Keratinocyte (primary cell): ENCODE data around the gene CNIH2. TPM values are rescaled to one million over a fixed set of nuclear protein-coding genes. Genes with fewer than 3 reads are reported as not detected.

ENCODE experiments used
- DNase-seq: peaks from one replicate; pipeline ENCODE4 v3.0.0-alpha.2; 2011; ENCODE audit warnings: low read depth, missing footprints, low spot score
- FAIRE-seq: peaks from 2 replicates; lab custom pipeline; 2011; peaks lifted over from hg19 to GRCh38; lab: Jason Lieb, UNC
- H2AFZ ChIP-seq: 2 replicates; pipeline ENCODE4 v1.6.0; 2012; ENCODE audit warnings: low read length, control low read depth, inconsistent platforms; ENCODE audit not compliant: control insufficient read depth
- H3K27ac ChIP-seq: 2 replicates; pipeline ENCODE4 v1.5.1; 2011; ENCODE audit warnings: low read length; ENCODE audit not compliant: control insufficient read depth, insufficient read depth
- H3K27me3 ChIP-seq: 3 replicates; pipeline ENCODE4 v1.6.0; 2011; ENCODE audit warnings: low read length; ENCODE audit not compliant: control insufficient read depth, insufficient read depth; ENCODE audit errors: extremely low read depth
- H3K36me3 ChIP-seq, 2 experiments: 2 replicates in 1 of 2; 3 replicates in 1 of 2; pipeline ENCODE4 v1.5.1; 2011; ENCODE audit warnings: low read length in 2 of 2, mild to moderate bottlenecking in 1 of 2; ENCODE audit not compliant: control insufficient read depth in 2 of 2, insufficient read depth in 2 of 2; ENCODE audit errors: extremely low read depth in 1 of 2
- H3K4me1 ChIP-seq: 3 replicates; pipeline ENCODE4 v1.5.1; 2011; ENCODE audit warnings: low read length; ENCODE audit not compliant: control insufficient read depth, insufficient read depth; ENCODE audit errors: extremely low read depth
- H3K4me2 ChIP-seq: 3 replicates; pipeline ENCODE4 v1.6.0; 2011; ENCODE audit warnings: low read depth, low read length; ENCODE audit not compliant: control insufficient read depth, insufficient read depth; ENCODE audit errors: extremely low read depth
- H3K4me3 ChIP-seq, 3 experiments: fragments of 200-600 bp in 1 of 3; sonication (generic) in 1 of 3; 2 replicates in 2 of 3; 3 replicates in 1 of 3; pipeline ENCODE4 v1.5.1; 2011 to 2016; ENCODE audit warnings: low read length in 3 of 3, mild to moderate bottlenecking in 3 of 3, control low read depth in 2 of 3, inconsistent platforms in 1 of 3, low read depth in 1 of 3, mixed read lengths in 1 of 3, mixed run types in 1 of 3, moderate library complexity in 1 of 3; ENCODE audit not compliant: control insufficient read depth in 2 of 3, insufficient read depth in 2 of 3; ENCODE audit errors: extremely low read depth in 1 of 3
- H3K79me2 ChIP-seq: 2 replicates; pipeline ENCODE4 v1.6.0; 2012; ENCODE audit warnings: low read length; ENCODE audit not compliant: control insufficient read depth, insufficient read depth
- H3K9ac ChIP-seq: 3 replicates; pipeline ENCODE4 v1.6.0; 2011; ENCODE audit warnings: low read length; ENCODE audit not compliant: control insufficient read depth, insufficient read depth; ENCODE audit errors: extremely low read depth
- H3K9me1 ChIP-seq: 3 replicates; pipeline ENCODE4 v1.6.0; 2011; ENCODE audit warnings: low read length; ENCODE audit not compliant: control insufficient read depth, insufficient read depth; ENCODE audit errors: extremely low read depth
- H3K9me3 ChIP-seq: 2 replicates; pipeline ENCODE4 v1.5.1; 2012; ENCODE audit warnings: low read depth, low read length; ENCODE audit not compliant: control insufficient read depth
- H4K20me1 ChIP-seq: 3 replicates; pipeline ENCODE4 v1.6.0; 2011; ENCODE audit warnings: low read length; ENCODE audit not compliant: control insufficient read depth, insufficient read depth; ENCODE audit errors: extremely low read depth
- CTCF ChIP-seq, 3 experiments: IDR thresholded peaks in 1 of 3; conservative IDR thresholded peaks in 1 of 3; optimal IDR thresholded peaks in 1 of 3; 2 replicates in 2 of 3; 3 replicates in 1 of 3; pipeline versions ENCODE3 to v1.5.1; 2011; ENCODE audit warnings: low read length in 3 of 3, mild to moderate bottlenecking in 3 of 3, moderate library complexity in 2 of 3, control low read depth in 1 of 3, inconsistent platforms in 1 of 3; ENCODE audit not compliant: insufficient read depth in 2 of 3; ENCODE audit errors: extremely low read depth in 1 of 3
- EZH2 ChIP-seq: IDR thresholded peaks from one replicate; pipeline ENCODE4 v1.6.1; 2012; ENCODE audit warnings: inconsistent platforms, mild to moderate bottlenecking, low read length, moderate library complexity
- dilution Hi-C: fragments of 300-500 bp; cut with MboI; formaldehyde crosslinking; loops from one replicate; pipeline ENCODE4 v1.7.0; 2020; ENCODE audit warnings: low sequenced_read_pairs; ENCODE audit not compliant: extremely low pct_ligation_motif_present
- polyA plus RNA-seq, 5 experiments: library from polyadenylated mRNA; depleted of rRNA in 3 of 5; stranded (reverse) in 3 of 5; stranded (forward) in 1 of 5; unstranded in 1 of 5; fragments of >200 nt; gene quantifications; 1 replicate in 1 of 5; 2 replicates in 3 of 5; 3 replicates in 1 of 5; pipeline versions ENCODE4 v1.2.1 to v1.2.3, GENCODE V29; 2011 to 2012; ENCODE audit warnings: missing spikeins in 2 of 5, low read depth in 1 of 5, low replicate concordance in 1 of 5

Gene CNIH2
- polyA plus RNA-seq, 1 donor (not counting 4 experiments of a cell fraction or from before 2014, with no cell fraction given): 0.17 TPM

- Histone ChIP-seq H4K20me1 (peaks cover 6% of the 10 kb centered on the region), H3K27me3 (no peaks in the 10 kb centered on the region), H3K9me3 (no peaks in the 10 kb centered on the region), H3K4me3 (no peak overlapping the region), H3K27ac (no peak overlapping the region), H3K36me3 (peaks cover 9 to 14% of the 10 kb centered on the region in 2 experiments), H3K9me1 (no peaks in the 10 kb centered on the region), H3K4me2 (no peak overlapping the region), H3K9ac (no peak overlapping the region), H3K4me1 (peaks cover 9% of the 10 kb centered on the region), H2AFZ (no peak overlapping the region), H3K79me2 (peaks cover 26% of the 10 kb centered on the region)
- dilution Hi-C loops: no loop called here
- FAIRE-seq (no peak), DNase-seq (no peak)
- TF ChIP-seq CTCF (optimal IDR thresholded peaks at IDR 0.05 in 1 of 3, IDR thresholded peaks at IDR 0.05 in 1 of 3, conservative IDR thresholded peaks at IDR 0.05 in 1 of 3; ENCODE audit: extremely low read depth in 1 of 3, insufficient read depth in 2 of 3, low read length in 3 of 3) (no peak), EZH2 (no peak)
Measured at GRCh38 chr11:66283461-66284105, 5.6 kb downstream of the CNIH2 start.

GRCh38 chr11:66284526-66285078 lies 6.6 kb downstream of the CNIH2 start:
- no peak for DNase-seq
- peaks cover 27% of the 10 kb centered on the region for H3K79me2 ChIP-seq
- no peak overlapping the region for H3K9ac ChIP-seq
- no peaks in the 10 kb centered on the region for H3K9me1 ChIP-seq
- peaks cover 9% of the 10 kb centered on the region for H3K4me1 ChIP-seq
- FAIRE-seq: no peak
- no peak overlapping the region for H2AFZ ChIP-seq
- dilution Hi-C loops: no loop called here
- no peak overlapping the region for H3K27ac ChIP-seq
- H3K36me3 ChIP-seq: peaks cover 9 to 14% of the 10 kb centered on the region in 2 experiments
- H4K20me1 ChIP-seq: peaks cover 6% of the 10 kb centered on the region
- H3K4me3 ChIP-seq: no peak overlapping the region
- H3K4me2 ChIP-seq: no peak overlapping the region
- TF ChIP-seq CTCF (optimal IDR thresholded peaks at IDR 0.05 in 1 of 3, IDR thresholded peaks at IDR 0.05 in 1 of 3, conservative IDR thresholded peaks at IDR 0.05 in 1 of 3; ENCODE audit: extremely low read depth in 1 of 3, insufficient read depth in 2 of 3, low read length in 3 of 3) (no peak), EZH2 (no peak)
- H3K27me3 ChIP-seq: no peaks in the 10 kb centered on the region
- no peaks in the 10 kb centered on the region for H3K9me3 ChIP-seq
